RCC 7860 (cell line): ENCODE measurements around the gene SLC44A1.

ENCODE experiments used
- DNase-seq: peaks from one replicate; pipeline ENCODE4 v3.0.0-alpha.2; 2015; ENCODE audit warnings: low spot score
- FAIRE-seq: peaks from 2 replicates; lab custom pipeline; 2012; peaks lifted over from hg19 to GRCh38; lab: Jason Lieb, UNC

The SLC44A1 gene

GRCh38 chr9:105331160-105331559, 86.7 kb downstream of the SLC44A1 start:
- DNase-seq (no peak), FAIRE-seq (no peak)

DNA sequence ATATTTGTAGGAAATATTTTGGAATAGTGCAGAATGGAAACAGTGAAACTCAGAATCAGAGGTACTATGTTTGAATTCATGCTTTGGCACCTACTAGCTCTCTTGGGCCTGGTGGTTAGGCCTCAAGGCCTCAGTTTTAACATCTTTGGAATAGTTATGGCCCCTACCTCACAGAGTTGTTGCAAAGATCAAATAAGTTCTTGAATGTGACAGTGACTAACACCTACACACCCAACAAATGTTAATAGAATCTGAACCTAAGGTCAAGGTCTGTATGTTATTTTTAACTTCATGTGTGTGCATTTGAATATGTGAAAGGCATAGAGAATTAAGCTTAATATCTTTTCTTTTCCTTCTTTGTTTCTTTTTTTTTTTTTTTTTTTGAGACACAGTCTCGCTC, 87.3 kb downstream of the SLC44A1 start:
- no peak for DNase-seq
- FAIRE-seq: no peak

DNA sequence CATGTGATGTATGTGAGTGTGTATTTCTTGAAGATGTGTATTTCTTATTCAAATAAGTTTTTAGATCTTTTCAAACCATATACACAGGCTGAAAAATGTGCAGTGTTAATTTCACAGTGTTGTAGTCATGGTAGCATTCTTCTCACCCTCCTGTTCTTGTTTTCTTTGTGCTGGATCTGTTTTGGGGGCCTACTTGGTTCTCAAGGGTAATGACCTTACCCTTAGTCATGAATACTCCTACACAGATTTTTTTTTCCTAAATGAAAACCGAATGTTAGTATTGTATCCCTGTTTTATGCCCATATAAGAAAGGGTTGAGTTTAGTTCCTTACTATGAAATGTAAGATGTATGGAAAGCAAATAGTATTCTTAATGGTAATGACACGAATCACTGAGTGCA, 88.0 kb downstream of the SLC44A1 start:
- DNase-seq (no peak), FAIRE-seq (no peak)

DNA sequence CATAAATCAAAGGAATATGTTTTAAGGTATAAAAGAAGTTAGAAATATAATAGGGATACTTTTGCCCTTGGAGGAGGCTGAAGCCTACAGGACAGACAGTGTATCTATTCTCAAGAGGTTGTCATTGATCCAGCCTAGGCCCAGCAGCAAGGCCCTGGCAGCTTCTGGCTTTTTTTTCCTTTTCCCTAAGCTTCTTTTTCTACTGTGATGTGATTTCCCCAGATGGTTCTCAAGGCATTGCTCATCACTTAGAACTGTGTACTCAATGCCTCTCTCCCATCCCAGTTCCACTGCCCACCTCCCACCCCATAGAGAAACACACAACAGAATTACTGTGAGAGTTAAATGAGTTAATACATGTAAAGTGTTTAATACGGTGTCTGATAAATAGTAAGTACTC, 88.6 kb downstream of the SLC44A1 start:
- FAIRE-seq (no peak), DNase-seq (no peak)

DNA sequence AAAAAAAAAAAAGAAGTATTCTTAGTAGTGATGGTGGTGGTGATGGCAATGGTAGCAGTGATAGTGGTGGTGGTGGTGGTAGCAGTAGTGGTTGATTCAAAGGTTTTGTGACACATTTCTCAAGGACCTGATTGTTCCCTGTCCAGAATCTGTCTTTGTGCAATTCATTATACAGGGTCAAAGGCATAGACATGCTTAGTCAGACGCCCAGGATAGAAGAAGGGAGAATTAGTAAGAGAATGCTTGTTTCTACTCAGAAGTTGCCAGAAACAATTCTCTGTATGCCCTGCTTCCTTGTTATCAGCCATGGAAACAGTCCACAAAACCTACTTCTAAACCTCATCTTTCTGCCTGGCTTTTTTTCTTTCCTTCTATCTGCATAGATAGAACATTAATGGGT, 89.4 kb downstream of the SLC44A1 start:
- DNase-seq: no peak
- no peak for FAIRE-seq

DNA sequence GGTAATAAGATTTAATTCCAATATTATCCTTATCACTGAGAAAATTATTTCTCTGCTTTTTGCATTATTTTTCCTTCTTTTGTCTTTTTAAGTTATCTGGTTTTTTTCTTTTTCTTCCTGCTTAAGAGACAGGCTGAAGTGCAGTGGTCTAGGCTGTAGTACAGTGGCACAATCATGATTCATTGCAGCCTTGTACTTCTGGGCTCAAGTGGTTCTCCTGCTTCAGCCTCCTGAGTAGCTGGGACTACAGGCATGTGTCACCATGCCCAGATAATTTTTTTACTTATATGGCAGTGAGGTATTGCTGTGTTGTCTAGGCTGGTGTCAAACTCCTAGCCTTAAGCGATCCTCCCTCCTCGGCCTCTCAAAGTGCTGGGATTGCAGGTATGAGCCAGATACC, 93.9 kb downstream of the SLC44A1 start:
- no peak for DNase-seq
- no peak for FAIRE-seq

- FAIRE-seq: no peak
- DNase-seq: no peak
These were observed 95.4 kb downstream of the SLC44A1 start for GRCh38 chr9:105339849-105340248.

DNA sequence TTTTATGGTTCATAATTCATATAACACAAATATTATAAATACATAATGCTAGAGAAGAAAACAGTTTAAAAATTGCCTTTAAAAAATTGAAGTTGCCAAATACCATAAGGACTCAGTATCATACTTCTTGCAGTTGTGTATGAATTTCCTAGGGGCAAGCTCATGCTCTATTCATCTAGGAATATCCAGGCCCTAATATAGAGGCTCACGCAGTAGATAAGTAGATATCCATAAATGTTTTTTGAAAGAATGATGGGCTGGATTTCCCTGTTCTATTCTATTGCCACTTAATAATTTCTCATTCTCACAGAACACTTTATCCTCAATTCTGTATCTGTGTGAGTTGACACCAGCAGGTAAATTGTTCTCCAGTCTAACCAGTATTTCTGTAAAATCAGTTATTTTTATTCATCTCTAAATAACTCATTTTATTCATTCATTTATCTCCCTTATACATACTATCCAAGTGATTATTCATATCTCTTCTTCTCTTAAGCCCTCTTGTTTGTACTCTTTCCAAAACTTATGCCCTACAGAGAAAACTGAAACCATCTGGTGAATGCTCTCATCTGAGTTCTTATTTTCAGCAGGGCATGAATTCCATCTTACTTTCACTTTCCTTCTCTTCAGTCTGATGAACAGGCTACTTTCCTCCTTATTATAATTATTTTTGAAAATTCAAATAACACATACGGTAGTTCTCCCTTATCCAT, 97.1 kb downstream of the SLC44A1 start:
- FAIRE-seq (peak; percentile 12), DNase-seq (no peak)

DNA sequence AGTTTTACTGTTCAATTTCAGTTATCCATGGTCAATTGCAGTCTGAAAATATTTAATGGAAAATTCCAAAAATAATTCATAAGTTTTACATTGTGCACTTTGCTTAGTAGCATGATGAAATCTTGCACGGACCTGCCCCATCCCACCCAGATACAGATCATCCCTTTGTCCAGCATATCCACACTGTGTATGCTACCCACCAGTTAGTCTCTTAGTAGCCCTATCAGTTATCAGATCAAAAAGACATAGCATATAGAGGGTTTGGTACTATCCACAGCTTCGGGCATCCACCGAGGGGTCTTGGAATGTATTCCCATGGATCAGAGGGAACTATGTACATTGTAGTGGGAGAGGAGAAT, 97.7 kb downstream of the SLC44A1 start:
- FAIRE-seq: no peak
- no peak for DNase-seq

- DNase-seq (no peak), FAIRE-seq (no peak)
These were observed 99.8 kb downstream of the SLC44A1 start for GRCh38 chr9:105344283-105344682.

GRCh38 chr9:105345626-105346025, 101.2 kb downstream of the SLC44A1 start:
- DNase-seq: no peak
- FAIRE-seq: no peak

- no peak for DNase-seq
- no peak for FAIRE-seq
These were observed 101.8 kb downstream of the SLC44A1 start for GRCh38 chr9:105346273-105346672.

DNA sequence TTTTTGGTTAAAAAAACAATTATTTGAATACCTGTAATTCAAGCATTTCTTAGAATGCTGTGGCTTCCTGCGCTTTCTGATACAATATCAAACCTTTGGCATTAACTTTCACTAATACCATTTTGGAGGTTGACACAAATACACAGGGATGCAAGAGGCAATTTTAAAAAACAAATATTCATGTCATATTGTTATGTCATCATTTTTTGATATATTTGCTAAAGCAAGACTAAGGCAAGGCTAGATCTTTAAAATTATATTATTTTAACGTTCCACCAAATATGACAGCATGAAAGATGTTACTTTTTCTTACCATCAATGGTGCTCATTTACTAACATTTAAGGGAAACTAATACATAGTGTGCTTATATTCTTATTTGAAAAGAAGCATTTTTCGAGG, 110.0 kb downstream of the SLC44A1 start:
- no peak for FAIRE-seq

DNA sequence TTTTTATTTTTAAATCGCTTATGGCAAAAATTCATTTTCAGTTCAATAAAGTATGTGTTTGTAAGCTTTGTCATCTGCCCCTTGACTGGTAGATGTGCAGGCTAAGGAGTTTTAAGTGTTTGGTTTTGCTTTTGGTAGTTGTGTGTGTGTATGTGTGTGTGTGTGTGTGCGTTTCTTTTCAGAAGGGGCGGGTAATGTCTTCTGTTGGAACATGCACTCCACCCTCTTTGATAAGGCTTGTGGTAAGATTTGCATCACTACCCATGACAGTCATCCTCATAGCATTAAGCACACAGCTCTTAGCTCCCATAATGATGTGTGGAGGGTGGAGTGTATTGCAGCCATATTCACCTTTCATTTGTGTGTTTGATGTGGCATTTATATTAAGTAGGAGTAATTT, 111.3 kb downstream of the SLC44A1 start:
- FAIRE-seq (peak; percentile 21), DNase-seq (peak; percentile 47)

More for the DNA sequence above, 110.0 kb downstream of the SLC44A1 start:
- no peak for DNase-seq

GRCh38 chr9:105357937-105358336, 113.5 kb downstream of the SLC44A1 start:
- DNase-seq: no peak
- FAIRE-seq: no peak

DNA sequence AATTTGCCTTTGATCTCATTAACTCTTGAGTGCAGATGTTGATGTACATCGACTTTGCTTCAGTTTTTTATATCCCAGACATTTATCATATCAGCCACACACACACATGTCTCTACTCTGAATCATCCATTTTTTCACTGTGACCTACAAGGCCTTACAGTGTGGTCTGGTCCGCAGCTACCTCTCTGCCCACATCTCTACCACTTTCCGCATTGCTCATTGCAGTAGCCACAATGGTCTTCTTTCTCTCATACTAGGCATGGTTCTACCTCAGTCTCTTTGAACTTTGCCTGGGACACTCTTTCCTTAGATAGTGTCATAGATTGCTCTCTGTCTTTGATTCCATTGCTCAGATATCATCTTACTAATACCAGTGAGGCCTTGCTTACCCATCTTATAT, 115.4 kb downstream of the SLC44A1 start:
- DNase-seq (peak; percentile 24), FAIRE-seq (no peak)

- FAIRE-seq: no peak
These were observed 115.9 kb downstream of the SLC44A1 start for GRCh38 chr9:105360344-105360743.

GRCh38 chr9:105361873-105362272, 117.4 kb downstream of the SLC44A1 start:
- FAIRE-seq (no peak), DNase-seq (no peak)

More at GRCh38 chr9:105360344-105360743, 115.9 kb downstream of the SLC44A1 start:
- DNase-seq: no peak

DNA sequence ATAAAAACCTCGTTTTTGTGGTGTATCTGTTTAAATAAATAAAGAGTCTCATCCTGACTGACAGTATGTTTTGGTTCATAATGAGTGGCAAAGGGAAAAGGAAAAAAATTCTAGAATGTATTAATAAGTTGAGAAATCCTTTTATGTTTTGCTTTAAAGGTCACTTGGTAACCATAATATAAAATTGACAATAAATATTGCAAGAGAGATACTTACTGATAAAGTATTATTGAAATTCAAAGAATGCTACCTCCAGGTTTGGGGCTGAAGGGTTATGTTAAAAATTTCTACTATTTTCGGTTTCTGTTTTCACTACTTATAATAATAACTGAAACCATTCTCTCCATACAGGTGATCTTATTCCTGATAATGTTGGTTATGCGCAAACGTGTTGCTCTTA, 118.0 kb downstream of the SLC44A1 start:
- DNase-seq (no peak), FAIRE-seq (no peak)

DNA sequence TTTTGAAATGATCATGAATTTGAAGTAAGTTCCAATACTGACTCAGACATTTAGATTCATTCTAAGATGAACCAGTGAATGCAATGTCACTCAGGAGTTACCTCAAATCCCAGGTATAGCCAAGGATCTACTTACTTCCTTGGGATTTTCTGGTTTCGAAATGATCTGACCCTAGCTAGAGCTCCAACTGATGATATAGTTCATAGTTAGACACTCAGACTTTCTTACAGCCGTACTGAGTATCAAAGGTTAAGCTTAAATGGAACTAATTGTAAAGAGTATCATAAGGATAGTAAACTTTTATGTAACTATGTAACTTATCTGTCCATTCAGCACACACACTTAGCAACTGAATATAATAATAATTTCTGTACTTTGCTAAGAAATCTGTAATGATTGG, 119.4 kb downstream of the SLC44A1 start:
- DNase-seq (no peak), FAIRE-seq (no peak)

- FAIRE-seq (no peak), DNase-seq (no peak)
These were observed 125.5 kb downstream of the SLC44A1 start for GRCh38 chr9:105369911-105370310.

GRCh38 chr9:105373723-105374122, 129.3 kb downstream of the SLC44A1 start:
- FAIRE-seq (no peak), DNase-seq (no peak)

DNA sequence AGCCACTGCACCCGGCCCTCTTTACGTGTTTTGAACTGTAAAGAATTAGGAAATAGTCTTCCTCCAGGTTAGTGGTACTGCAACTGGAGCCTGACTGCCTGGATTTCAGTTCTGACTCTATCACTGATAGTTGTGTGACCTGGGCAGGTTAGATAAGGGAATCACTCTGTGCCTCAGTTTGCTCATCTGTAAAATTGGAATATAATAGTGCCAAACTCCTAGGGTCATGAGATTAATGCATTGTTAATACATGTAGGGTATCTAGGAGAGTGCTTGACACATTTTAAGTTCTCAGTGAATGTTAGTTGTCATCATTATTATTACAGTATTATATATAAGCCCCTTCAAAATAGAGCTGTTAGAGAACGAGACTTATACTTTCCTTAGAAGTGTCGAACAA, 130.9 kb downstream of the SLC44A1 start:
- DNase-seq (no peak), FAIRE-seq (no peak)
